SU-DHL-6 (cell line): ENCODE results near the gene MYO9A.

Experiments used
- CTCF ChIP-seq: fragments of 200-600 bp; sonication (generic); IDR thresholded peaks from one replicate; pipeline ENCODE4 v1.5.1; 2017; ENCODE audit warnings: antibody characterized with exemption, mild to moderate bottlenecking, low read length, moderate library complexity; ENCODE audit not compliant: insufficient read depth, poor library complexity, severe bottlenecking
- EZH2phosphoT487 ChIP-seq: fragments of 200-600 bp; sonication (generic), shearing (Covaris generic); conservative IDR thresholded peaks from 2 replicates; pipeline ENCODE4 v1.6.1; 2018; ENCODE audit warnings: mild to moderate bottlenecking, antibody characterized with exemption, low read length, moderate library complexity, mixed read lengths

GRCh38 chr15:72005483-72005882, 112.5 kb downstream of the MYO9A start:
- TF ChIP-seq CTCF (no peak), EZH2phosphoT487 (no peak)
